Prostate gland (tissue), 2 donors: ENCODE results near the gene ZNF816. TPM values are rescaled to one million over a fixed set of nuclear protein-coding genes. Genes with fewer than 3 reads are reported as not detected.
"Not testable (repeated sequence)": the region's sequence is repeated elsewhere in the genome, so short reads cannot be mapped to it uniquely, and the experiment has no call there.

Experiments
- DNase-seq: peaks from one replicate; pipeline ENCODE4 v3.0.0-alpha.2; 2019; ENCODE audit warnings: low spot score
- H3K27ac ChIP-seq, 2 donors: fragments of 200-600 bp; sonication (generic); 2 replicates each; pipeline ENCODE4 v1.5.1; 2017 to 2019
- H3K27me3 ChIP-seq: fragments of 200-600 bp; sonication (generic); replicated peaks from 2 replicates; pipeline ENCODE4 v1.5.1; 2019; ENCODE audit not compliant: insufficient read depth
- H3K36me3 ChIP-seq, 2 donors: fragments of 200-600 bp; sonication (generic); 1 replicate in 1 of 2; 2 replicates in 1 of 2; pipeline versions ENCODE4 v1.5.1 to v1.8.1; 2017 to 2019
- H3K4me1 ChIP-seq: fragments of 200-600 bp; sonication (generic); replicated peaks from 2 replicates; pipeline ENCODE4 v1.5.1; 2019
- H3K4me3 ChIP-seq, 2 donors: fragments of 200-600 bp; sonication (generic); 2 replicates each; pipeline ENCODE4 v1.5.1; 2017 to 2019
- H3K9me3 ChIP-seq: fragments of 200-600 bp; sonication (generic); 2 replicates; pipeline ENCODE4 v1.5.1; 2017
- CTCF ChIP-seq, 4 experiments: fragments of 200-600 bp in 2 of 4; fragments of 450-650 bp in 2 of 4; sonication (generic) in 2 of 4; IDR thresholded peaks; 1 replicate in 3 of 4; 2 replicates in 1 of 4; pipeline ENCODE4 v1.5.1; 2016 to 2019; ENCODE audit warnings: antibody characterized with exemption in 4 of 4, mild to moderate bottlenecking in 2 of 4, moderate library complexity in 2 of 4
- POLR2A ChIP-seq: fragments of 450-650 bp; IDR thresholded peaks from one replicate; pipeline ENCODE4 v1.6.1; 2016; ENCODE audit warnings: antibody characterized with exemption, mild to moderate bottlenecking
- POLR2AphosphoS5 ChIP-seq: sonication (generic); formaldehyde crosslinking; IDR thresholded peaks from one replicate; pipeline ENCODE4 v1.6.1; 2017; ENCODE audit warnings: antibody characterized with exemption
- WGBS: methylation state at CpG from one replicate; pipeline ENCODE4 v1.1.5; 2018; 5-methylcytosine and 5-hydroxymethylcytosine counted together
- intact Hi-C: fragments of 100-400 bp; cut with DNase I; formaldehyde crosslinking; loops from one replicate; pipeline ENCODE4 v1.14.2; 2022
- total RNA-seq, 2 donors: library from RNA; depleted of rRNA; stranded (reverse); fragments of >200 nt; gene quantifications; one replicate each; pipeline ENCODE4 v1.1.0, GENCODE V29; 2016

The ZNF816 gene
- total RNA-seq, 2 donors from 2014 or later, result 15.8 to 31.8 TPM

GRCh38 chr19:52988506-52988905, 25.8 kb upstream of the ZNF816 start:
- 74% methylated on average over 5 of the region's 5 CpGs for WGBS
- Histone ChIP-seq H3K4me1 (no peaks in the 10 kb centered on the region), H3K4me3 (no peak overlapping the region), H3K27me3 (no peaks in the 10 kb centered on the region), H3K36me3 (peaks cover 0 to 9% of the 10 kb centered on the region in 2 donors), H3K27ac (no peak overlapping the region), H3K9me3 (no peaks in the 10 kb centered on the region)
- TF ChIP-seq CTCF (IDR thresholded peaks at IDR 0.05) (no peak), POLR2A (no peak), POLR2AphosphoS5 (no peak)
- DNase-seq, result no peak
- intact Hi-C loops, result no loop called here

GRCh38 chr19:52987221-52987620, 24.5 kb upstream of the ZNF816 start:
- Histone ChIP-seq H3K9me3 (no peaks in the 10 kb centered on the region), H3K27ac (no peak overlapping the region), H3K4me1 (no peaks in the 10 kb centered on the region), H3K4me3 (no peak overlapping the region), H3K36me3 (peaks cover 0 to 9% of the 10 kb centered on the region in 2 donors), H3K27me3 (no peaks in the 10 kb centered on the region)
- WGBS, result 94% methylated on average over 4 of the region's 4 CpGs
- TF ChIP-seq CTCF (IDR thresholded peaks at IDR 0.05) (no peak), POLR2AphosphoS5 (no peak), POLR2A (no peak)
- no peak for DNase-seq
- intact Hi-C loops, result no loop called here

GRCh38 chr19:52983167-52983566, 20.5 kb upstream of the ZNF816 start:
- H3K36me3 ChIP-seq, H3K4me1 ChIP-seq, intact Hi-C loops, H3K27ac ChIP-seq, H3K27me3 ChIP-seq, H3K9me3 ChIP-seq, DNase-seq, H3K4me3 ChIP-seq: not testable (repeated sequence)
- WGBS, result 85% methylated on average over 3 of the region's 3 CpGs

GRCh38 chr19:52981329-52981728, 18.6 kb upstream of the ZNF816 start:
- H3K36me3 ChIP-seq, result peaks cover 0 to 9% of the 10 kb centered on the region in 2 donors
- no peak overlapping the region for H3K27ac ChIP-seq
- no peak overlapping the region for H3K4me3 ChIP-seq
- no peaks in the 10 kb centered on the region for H3K27me3 ChIP-seq
- intact Hi-C loops, result no loop called here
- TF ChIP-seq CTCF (IDR thresholded peaks at IDR 0.05) (no peak), POLR2A (no peak), POLR2AphosphoS5 (no peak)
- no peaks in the 10 kb centered on the region for H3K4me1 ChIP-seq
- 40% methylated on average over 4 of the region's 4 CpGs for WGBS
- no peak for DNase-seq
- no peaks in the 10 kb centered on the region for H3K9me3 ChIP-seq

- Histone ChIP-seq H3K9me3 (no peaks in the 10 kb centered on the region), H3K27ac (no peak overlapping the region), H3K4me1 (no peaks in the 10 kb centered on the region), H3K36me3 (no peaks in the 10 kb centered on the region), H3K4me3 (no peak overlapping the region), H3K27me3 (no peaks in the 10 kb centered on the region)
- 100% methylated on average over 2 of the region's 2 CpGs for WGBS
- TF ChIP-seq POLR2AphosphoS5 (no peak), CTCF (IDR thresholded peaks at IDR 0.05) (no peak)
- DNase-seq, result no peak
- intact Hi-C loops, result loop anchor here (10.0 kb wide), 1 partner anchor 227 kb away; the partner anchor contains the start of gene ZNF665
Measured at GRCh38 chr19:52967772-52968171, 5.1 kb upstream of the ZNF816 start.
